ENCODE data around the gene ERC2. TPM values are rescaled to one million over a fixed set of nuclear protein-coding genes. Genes with fewer than 3 reads are reported as not detected.

The ERC2 gene
- total and polyA plus RNA-seq, 2 donors (not counting 3 experiments of a cell fraction or from before 2014, with no cell fraction given): 5.6 to 15.5 TPM

GRCh38 chr3:55714057-55714456 lies 754.2 kb downstream of the ERC2 start:
- Histone ChIP-seq H3K9me3 (replicated peaks; ENCODE audit: control insufficient read depth, insufficient read depth, low read length) (no peaks in the 10 kb centered on the region), H3K4me1 (ENCODE audit: control insufficient read depth, extremely low read depth, insufficient read depth, low read length) (no peaks in the 10 kb centered on the region), H3K79me2 (ENCODE audit: control insufficient read depth, insufficient read depth, low read length) (no peaks in the 10 kb centered on the region), H3K4me3 (replicated peaks in 1 of 3; ENCODE audit: insufficient read depth in 1 of 3, low read depth in 1 of 3, low read length in 3 of 3) (no peak overlapping the region), H3K36me3 (ENCODE audit: control insufficient read depth in 2 of 2, extremely low read depth in 1 of 2, insufficient read depth in 2 of 2, low read length in 2 of 2) (no peaks in the 10 kb centered on the region), H3K9me1 (replicated peaks; ENCODE audit: control insufficient read depth, extremely low read depth, insufficient read depth, low read length) (no peaks in the 10 kb centered on the region), H4K20me1 (replicated peaks; ENCODE audit: control insufficient read depth, extremely low read depth, insufficient read depth, low read length) (no peaks in the 10 kb centered on the region), H3K27ac (ENCODE audit: insufficient read depth, low read depth, low read length) (no peak overlapping the region), H3K9ac (replicated peaks; ENCODE audit: extremely low read depth, insufficient read depth, low read length) (no peak overlapping the region), H3K4me2 (ENCODE audit: insufficient read depth, low read length) (no peak overlapping the region), H2AFZ (ENCODE audit: low read depth, low read length) (no peak overlapping the region), H3K27me3 (ENCODE audit: control insufficient read depth in 2 of 2, insufficient read depth in 2 of 2, low read length in 2 of 2) (no peaks in the 10 kb centered on the region)
- CTCF ChIA-PET: interaction anchor here (1.5 kb wide), 1 partner anchor 8 kb away, joined by 3 read pairs; no protein-coding TSS in a partner anchor
- dilution Hi-C loops (cut with MboI; ENCODE audit: extremely low pct_ligation_motif_present, low sequenced_read_pairs) (no loop called here), intact Hi-C loops (cut with micrococcal nuclease) (loop anchor here (10.0 kb wide), 1 partner anchor 859 kb away; no protein-coding TSS in a partner anchor)
- POLR2A ChIA-PET: no interaction called here
- DNase-seq (ENCODE audit: low read depth, low spot score) (no peak), FAIRE-seq (no peak)
- BruUV-seq (replicated peaks): no TSS peak
- TF ChIP-seq GATA2 (IDR thresholded peaks at IDR 0.05; ENCODE audit: insufficient read depth, insufficient read length, low read depth, low read length) (no peak), MAX (IDR thresholded peaks at IDR 0.05; ENCODE audit: insufficient read depth, insufficient read length) (no peak), FOS (IDR thresholded peaks at IDR 0.05; ENCODE audit: borderline replicate concordance, insufficient read depth, low read length) (no peak), EZH2 (IDR thresholded peaks at IDR 0.05; ENCODE audit: borderline replicate concordance, low read depth, low read length, severe bottlenecking) (no peak), POLR2AphosphoS5 (IDR thresholded peaks at IDR 0.05; ENCODE audit: insufficient read depth, low read depth, low read length) (no peak), POLR2A (IDR thresholded peaks at IDR 0.05; ENCODE audit: low read depth, low read length) (no peak), MYC (IDR thresholded peaks at IDR 0.05; ENCODE audit: low read depth, low read length) (no peak), JUN (IDR thresholded peaks at IDR 0.05; ENCODE audit: borderline replicate concordance, insufficient read depth, insufficient read length, low read depth) (no peak)
- TF ChIP-seq, protein P1, sequence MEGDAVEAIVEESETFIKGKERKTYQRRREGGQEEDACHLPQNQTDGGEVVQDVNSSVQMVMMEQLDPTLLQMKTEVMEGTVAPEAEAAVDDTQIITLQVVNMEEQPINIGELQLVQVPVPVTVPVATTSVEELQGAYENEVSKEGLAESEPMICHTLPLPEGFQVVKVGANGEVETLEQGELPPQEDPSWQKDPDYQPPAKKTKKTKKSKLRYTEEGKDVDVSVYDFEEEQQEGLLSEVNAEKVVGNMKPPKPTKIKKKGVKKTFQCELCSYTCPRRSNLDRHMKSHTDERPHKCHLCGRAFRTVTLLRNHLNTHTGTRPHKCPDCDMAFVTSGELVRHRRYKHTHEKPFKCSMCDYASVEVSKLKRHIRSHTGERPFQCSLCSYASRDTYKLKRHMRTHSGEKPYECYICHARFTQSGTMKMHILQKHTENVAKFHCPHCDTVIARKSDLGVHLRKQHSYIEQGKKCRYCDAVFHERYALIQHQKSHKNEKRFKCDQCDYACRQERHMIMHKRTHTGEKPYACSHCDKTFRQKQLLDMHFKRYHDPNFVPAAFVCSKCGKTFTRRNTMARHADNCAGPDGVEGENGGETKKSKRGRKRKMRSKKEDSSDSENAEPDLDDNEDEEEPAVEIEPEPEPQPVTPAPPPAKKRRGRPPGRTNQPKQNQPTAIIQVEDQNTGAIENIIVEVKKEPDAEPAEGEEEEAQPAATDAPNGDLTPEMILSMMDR (IDR thresholded peaks at IDR 0.05; ENCODE audit: extremely low read depth in 1 of 2, insufficient read depth in 1 of 2, low read depth in 1 of 2, low read length in 2 of 2): no peak
